ENCODE measurements around the gene THADA.

Gene THADA

GRCh38 chr2:43226955-43227829 is 368.6 kb downstream of the THADA start (continued):
- no peak for TF ChIP-seq ZNF529 (tag by site-specific recombination; IDR thresholded peaks at IDR 0.05; ENCODE audit: insufficient replicate concordance)
- TF ChIP-seq ZNF747 (tag by site-specific recombination; IDR thresholded peaks at IDR 0.05): no peak
- no peak for TF ChIP-seq ZNF670 (tag by site-specific recombination; IDR thresholded peaks at IDR 0.05; ENCODE audit: low read depth)
- no peak for TF ChIP-seq ZNF488 (tag by site-specific recombination; IDR thresholded peaks at IDR 0.05)
- TF ChIP-seq ZBTB26 (tag by site-specific recombination; optimal IDR thresholded peaks at IDR 0.05): peak; percentile 60
- peak; percentile 99 for TF ChIP-seq ZNF449 (tag by site-specific recombination; IDR thresholded peaks at IDR 0.05)
- TF ChIP-seq ZNF202 (tag by site-specific recombination; IDR thresholded peaks at IDR 0.05; ENCODE audit: borderline replicate concordance): no peak
- no peak for TF ChIP-seq RBAK (tag by site-specific recombination; IDR thresholded peaks at IDR 0.05)
- TF ChIP-seq ZNF654 (tag by site-specific recombination; IDR thresholded peaks at IDR 0.05; ENCODE audit: low read depth): no peak
- no peak for TF ChIP-seq ZNF473 (tag by site-specific recombination; IDR thresholded peaks at IDR 0.05)
- TF ChIP-seq ZNF658 (tag by site-specific recombination; IDR thresholded peaks at IDR 0.05): no peak
- no peak for TF ChIP-seq ZNF354C (tag by site-specific recombination; IDR thresholded peaks at IDR 0.05; ENCODE audit: borderline replicate concordance, low read depth)
- no peak for TF ChIP-seq ZNF214 (tag by site-specific recombination; IDR thresholded peaks at IDR 0.05; ENCODE audit: borderline replicate concordance)
- TF ChIP-seq ZBTB10 (tag by site-specific recombination; IDR thresholded peaks at IDR 0.05): peak; percentile 44; the same call in 1 of the 2 replicates
- no peak for TF ChIP-seq ZNF292 (tag by site-specific recombination; IDR thresholded peaks at IDR 0.05; ENCODE audit: borderline replicate concordance, low read depth)
- TF ChIP-seq, protein P1, sequence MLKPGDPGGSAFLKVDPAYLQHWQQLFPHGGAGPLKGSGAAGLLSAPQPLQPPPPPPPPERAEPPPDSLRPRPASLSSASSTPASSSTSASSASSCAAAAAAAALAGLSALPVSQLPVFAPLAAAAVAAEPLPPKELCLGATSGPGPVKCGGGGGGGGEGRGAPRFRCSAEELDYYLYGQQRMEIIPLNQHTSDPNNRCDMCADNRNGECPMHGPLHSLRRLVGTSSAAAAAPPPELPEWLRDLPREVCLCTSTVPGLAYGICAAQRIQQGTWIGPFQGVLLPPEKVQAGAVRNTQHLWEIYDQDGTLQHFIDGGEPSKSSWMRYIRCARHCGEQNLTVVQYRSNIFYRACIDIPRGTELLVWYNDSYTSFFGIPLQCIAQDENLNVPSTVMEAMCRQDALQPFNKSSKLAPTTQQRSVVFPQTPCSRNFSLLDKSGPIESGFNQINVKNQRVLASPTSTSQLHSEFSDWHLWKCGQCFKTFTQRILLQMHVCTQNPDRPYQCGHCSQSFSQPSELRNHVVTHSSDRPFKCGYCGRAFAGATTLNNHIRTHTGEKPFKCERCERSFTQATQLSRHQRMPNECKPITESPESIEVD (tag by site-specific recombination; IDR thresholded peaks at IDR 0.05): no peak
- TF ChIP-seq, protein P2, sequence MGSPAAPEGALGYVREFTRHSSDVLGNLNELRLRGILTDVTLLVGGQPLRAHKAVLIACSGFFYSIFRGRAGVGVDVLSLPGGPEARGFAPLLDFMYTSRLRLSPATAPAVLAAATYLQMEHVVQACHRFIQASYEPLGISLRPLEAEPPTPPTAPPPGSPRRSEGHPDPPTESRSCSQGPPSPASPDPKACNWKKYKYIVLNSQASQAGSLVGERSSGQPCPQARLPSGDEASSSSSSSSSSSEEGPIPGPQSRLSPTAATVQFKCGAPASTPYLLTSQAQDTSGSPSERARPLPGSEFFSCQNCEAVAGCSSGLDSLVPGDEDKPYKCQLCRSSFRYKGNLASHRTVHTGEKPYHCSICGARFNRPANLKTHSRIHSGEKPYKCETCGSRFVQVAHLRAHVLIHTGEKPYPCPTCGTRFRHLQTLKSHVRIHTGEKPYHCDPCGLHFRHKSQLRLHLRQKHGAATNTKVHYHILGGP (tag by site-specific recombination; IDR thresholded peaks at IDR 0.05): no peak
- TF ChIP-seq ZNF645 (tag by site-specific recombination; IDR thresholded peaks at IDR 0.05): no peak
- TF ChIP-seq ZNF112 (tag by site-specific recombination; IDR thresholded peaks at IDR 0.05): no peak
- 0 out of 2 replicates have a peak, but pooled peaks have one; percentile 54 for TF ChIP-seq REPIN1 (tag by site-specific recombination; IDR thresholded peaks at IDR 0.05; ENCODE audit: low read depth)
- TF ChIP-seq ZNF221 (tag by site-specific recombination; IDR thresholded peaks at IDR 0.05; ENCODE audit: borderline replicate concordance): no peak
- TF ChIP-seq HOXD13 (CRISPR knock-in tag; IDR thresholded peaks at IDR 0.05; ENCODE audit: borderline replicate concordance): no peak
- TF ChIP-seq GLI4 (tag by site-specific recombination; IDR thresholded peaks at IDR 0.05): no peak
- no peak for TF ChIP-seq ZNF501 (tag by site-specific recombination; IDR thresholded peaks at IDR 0.05)
- no peak for TF ChIP-seq ZNF837 (tag by site-specific recombination; IDR thresholded peaks at IDR 0.05)
- TF ChIP-seq ZNF792 (tag by site-specific recombination; IDR thresholded peaks at IDR 0.05): no peak
- TF ChIP-seq ZFP41 (tag by site-specific recombination; IDR thresholded peaks at IDR 0.05; ENCODE audit: borderline replicate concordance): no peak
- no peak for TF ChIP-seq ZBTB7A (tag by site-specific recombination; IDR thresholded peaks at IDR 0.05; ENCODE audit: low read depth)

Measured in HEK293 (cell line).